GM12873 (cell line): ENCODE measurements around the gene HK1.

Experiments
- CTCF ChIP-seq: IDR thresholded peaks from 2 replicates; pipeline ENCODE4 v1.5.1; 2012; ENCODE audit warnings: low read depth, mild to moderate bottlenecking, moderate library complexity, low read length, control low read depth; ENCODE audit not compliant: insufficient read depth; ENCODE audit errors: missing control alignments

HK1 gene

GRCh38 chr10:69406302-69406811, 128.1 kb downstream of the HK1 start:
- no peak for TF ChIP-seq CTCF

- no peak for TF ChIP-seq CTCF
Measured at GRCh38 chr10:69406816-69407580, 128.7 kb downstream of the HK1 start.

GRCh38 chr10:69407621-69408301, 129.5 kb downstream of the HK1 start:
- peak; percentile 49 for TF ChIP-seq CTCF

- peak; percentile 68 for TF ChIP-seq CTCF
Measured at GRCh38 chr10:69408318-69409175, 130.3 kb downstream of the HK1 start.

GRCh38 chr10:69409176-69409495, 130.8 kb downstream of the HK1 start:
- TF ChIP-seq CTCF = no peak

- TF ChIP-seq CTCF = no peak
Measured at GRCh38 chr10:69409968-69410367, 131.7 kb downstream of the HK1 start.

- TF ChIP-seq CTCF = no peak
Measured at GRCh38 chr10:69410487-69410886, 132.2 kb downstream of the HK1 start.
